ENCODE measurements around the gene IKZF3.

- TF ChIP-seq CTCF (conservative IDR thresholded peaks at IDR 0.05) (no peak), ZFX (IDR thresholded peaks at IDR 0.05) (no peak)
These were observed 63.6 kb downstream of the IKZF3 start for GRCh38 chr17:39800540-39800939.

Measured in C4-2B (cell line).